Gastroesophageal sphincter (tissue), 4 donors: ENCODE results near the gene HEPH. TPM values are rescaled to one million over a fixed set of nuclear protein-coding genes. Genes with fewer than 3 reads are reported as not detected.
A peak's percentile ranks its signal among the peaks of the same experiment; 100 is the strongest.

Experiments
- ATAC-seq: fragments of 150-250 bp; one replicate; pipeline ENCODE4 v1.9.1; 2016; ENCODE audit warnings: mild to moderate bottlenecking, moderate library complexity
- H3K27ac ChIP-seq, 4 donors: fragments of 200-600 bp; sonication (generic) in 3 of 4; 1 replicate in 3 of 4; 2 replicates in 1 of 4; pipeline ENCODE4 v1.5.1; 2016 to 2019
- H3K27me3 ChIP-seq: fragments of 200-600 bp; sonication (generic); one replicate; pipeline ENCODE4 v1.5.1; 2019
- H3K36me3 ChIP-seq, 2 donors: fragments of 200-600 bp; sonication (generic); one replicate each; pipeline ENCODE4 v1.5.1; 2019; ENCODE audit warnings: control low read depth in 1 of 2
- H3K4me1 ChIP-seq, 3 donors: fragments of 200-600 bp; sonication (generic); 1 replicate in 2 of 3; 2 replicates in 1 of 3; pipeline ENCODE4 v1.5.1; 2016 to 2019; ENCODE audit warnings: control low read depth in 2 of 3
- H3K4me3 ChIP-seq, 2 donors: fragments of 200-600 bp; sonication (generic); one replicate each; pipeline ENCODE4 v1.5.1; 2019; ENCODE audit warnings: mild to moderate bottlenecking in 1 of 2, moderate library complexity in 1 of 2
- H3K9me3 ChIP-seq, 3 donors: fragments of 200-600 bp; sonication (generic); one replicate each; pipeline ENCODE4 v1.5.1; 2017 to 2019; ENCODE audit warnings: control low read depth in 2 of 3
- CTCF ChIP-seq, 4 experiments: fragments of 200-600 bp in 2 of 4; fragments of 450-650 bp in 2 of 4; sonication (generic) in 1 of 4; IDR thresholded peaks; one replicate each; pipeline ENCODE4 v1.5.1; 2017 to 2019; ENCODE audit warnings: antibody characterized with exemption in 4 of 4, mild to moderate bottlenecking in 2 of 4, moderate library complexity in 2 of 4
- EP300 ChIP-seq: sonication (generic); formaldehyde crosslinking; IDR thresholded peaks from one replicate; pipeline ENCODE4 v1.6.1; 2017; ENCODE audit warnings: antibody characterized with exemption, mild to moderate bottlenecking
- POLR2A ChIP-seq, 2 donors: fragments of 450-650 bp; IDR thresholded peaks; one replicate each; pipeline ENCODE4 v1.6.1; 2017; ENCODE audit warnings: antibody characterized with exemption in 2 of 2, mild to moderate bottlenecking in 2 of 2, moderate library complexity in 1 of 2
- POLR2AphosphoS5 ChIP-seq: sonication (generic); formaldehyde crosslinking; IDR thresholded peaks from one replicate; pipeline ENCODE4 v1.6.1; 2017; ENCODE audit warnings: antibody characterized with exemption
- WGBS, 2 donors: methylation state at CpG; one replicate each; pipeline ENCODE4 v1.1.5; 2018; ENCODE audit warnings: low coverage in 1 of 2; 5-methylcytosine and 5-hydroxymethylcytosine counted together
- total RNA-seq, 4 donors: library from RNA; depleted of rRNA; stranded (reverse); fragments of >200 nt; gene quantifications; one replicate each; pipeline ENCODE4 v1.1.0, GENCODE V29; 2016

Gene HEPH
- total RNA-seq, 4 donors from 2014 or later, result 60.5 to 110 (median 79.3) TPM

DNA sequence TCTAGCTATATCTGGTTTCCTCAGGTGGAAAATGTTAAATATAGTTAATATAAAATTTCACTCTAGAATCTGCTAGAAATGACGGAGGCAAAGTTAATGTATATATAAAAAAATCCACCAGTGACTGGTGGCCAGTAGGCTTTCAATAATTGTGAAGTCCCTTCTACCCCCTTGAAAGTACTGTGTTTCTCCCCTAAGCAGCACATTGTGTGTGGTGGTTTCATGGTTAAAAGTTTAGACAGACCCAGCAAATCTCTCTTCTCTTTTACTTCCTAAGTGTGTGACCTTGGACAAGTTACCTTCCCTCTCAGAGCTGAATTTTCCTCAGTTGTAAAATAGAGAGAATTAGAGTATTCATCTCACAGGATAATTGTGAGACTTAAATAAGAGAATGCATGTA lies 600 bp upstream of the HEPH start:
- H3K27ac ChIP-seq, result peak overlapping the region in 2 of 4 donors; percentile 72 to 74
- no peaks in the 10 kb centered on the region for H3K27me3 ChIP-seq
- no peak for TF ChIP-seq POLR2A (IDR thresholded peaks at IDR 0.05)
- TF ChIP-seq POLR2AphosphoS5, result no peak
- TF ChIP-seq CTCF (IDR thresholded peaks at IDR 0.05), result no peak
- TF ChIP-seq EP300, result no peak
- H3K4me3 ChIP-seq, result peak overlapping the region in 1 of 2 donors; percentile 51
- no peaks in the 10 kb centered on the region for H3K36me3 ChIP-seq
- peaks cover 0 to 11% (median 0%) of the 10 kb centered on the region in 3 donors for H3K4me1 ChIP-seq
- no peak for ATAC-seq
- WGBS, 2 donors, result 56 to 67% methylated on average over 1 of the region's 1 CpG
- no peaks in the 10 kb centered on the region for H3K9me3 ChIP-seq

DNA sequence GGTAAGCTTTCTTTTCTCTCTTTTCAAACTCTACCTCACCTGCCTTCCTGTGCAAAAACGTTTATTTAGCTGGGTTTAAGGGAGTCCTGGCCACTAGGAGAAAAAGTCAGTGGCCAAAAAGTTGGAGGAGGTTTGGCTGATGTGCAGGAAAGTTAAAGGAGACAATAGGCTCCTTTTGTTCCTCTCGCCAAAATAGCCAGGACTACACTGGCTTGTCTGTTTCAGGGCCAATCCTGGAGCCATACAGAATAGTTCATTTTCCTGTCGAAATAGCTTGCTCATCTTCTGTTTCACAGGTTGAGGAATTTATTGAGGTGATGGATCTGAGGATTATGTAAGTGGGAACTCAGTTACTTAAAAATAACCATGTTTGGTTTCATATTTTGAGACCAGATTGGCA lies 423 bp downstream of the HEPH start:
- no peak for ATAC-seq
- WGBS, 2 donors, result 0% methylated on average over 1 to 2 of the region's 3 CpGs
- Histone ChIP-seq H3K27me3 (no peaks in the 10 kb centered on the region), H3K4me3 (peak overlapping the region; percentile 51 to 59), H3K36me3 (no peaks in the 10 kb centered on the region), H3K9me3 (no peaks in the 10 kb centered on the region), H3K4me1 (peaks cover 0 to 11% (median 0%) of the 10 kb centered on the region in 3 donors), H3K27ac (peak overlapping the region; percentile 23 to 74 (median 54))
- TF ChIP-seq POLR2AphosphoS5, result no peak
- no peak for TF ChIP-seq CTCF (IDR thresholded peaks at IDR 0.05)
- TF ChIP-seq EP300, result no peak
- no peak for TF ChIP-seq POLR2A (IDR thresholded peaks at IDR 0.05)

DNA sequence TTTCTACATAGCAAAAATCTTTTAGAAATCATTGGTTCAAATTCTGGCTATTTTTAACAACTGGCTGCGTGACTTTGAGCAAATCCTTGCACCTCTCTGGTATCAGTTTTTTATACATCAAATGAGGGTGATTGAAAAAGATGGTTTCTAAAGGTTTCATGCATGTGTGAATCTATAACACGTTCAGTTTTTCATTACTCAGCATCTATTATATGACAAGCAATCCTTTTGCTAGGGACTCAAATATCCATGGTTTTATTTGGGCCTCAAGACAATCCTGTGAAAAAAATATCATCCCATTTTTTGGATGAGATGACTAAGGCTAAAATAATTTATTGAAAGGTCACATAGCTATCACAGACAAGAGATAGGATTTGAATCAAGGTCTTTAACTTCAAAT lies 884 bp downstream of the HEPH start:
- TF ChIP-seq POLR2A (IDR thresholded peaks at IDR 0.05) (no peak), POLR2AphosphoS5 (no peak), EP300 (no peak), CTCF (IDR thresholded peaks at IDR 0.05) (no peak)
- no peaks in the 10 kb centered on the region for H3K36me3 ChIP-seq
- WGBS, 2 donors, result 12 to 13% methylated on average over 2 of the region's 2 CpGs

DNA sequence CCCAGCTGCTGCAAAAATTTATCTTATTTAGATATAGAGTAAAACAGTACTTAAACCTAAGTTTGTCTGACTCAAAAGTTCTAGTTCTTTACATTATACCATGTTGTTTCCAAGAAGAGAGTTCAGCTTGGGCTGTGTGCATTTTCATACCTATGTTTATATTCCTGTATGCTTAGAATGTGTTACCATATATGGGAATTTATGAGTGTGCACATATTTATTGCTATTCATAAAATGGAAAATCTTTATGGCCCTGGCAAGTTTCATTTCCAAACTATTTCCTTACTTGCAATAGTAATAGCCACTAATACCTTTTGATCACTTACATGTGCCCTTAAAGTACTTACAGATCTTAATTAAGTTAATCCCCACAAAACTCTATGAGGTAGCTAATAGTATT lies 2.6 kb downstream of the HEPH start:
- Histone ChIP-seq H3K4me1 (peaks cover 0 to 18% (median 0%) of the 10 kb centered on the region in 3 donors), H3K27me3 (no peaks in the 10 kb centered on the region), H3K27ac (peak overlapping the region in 3 of 4 donors; percentile 19 to 74 (median 47)), H3K36me3 (no peaks in the 10 kb centered on the region), H3K9me3 (no peaks in the 10 kb centered on the region), H3K4me3 (no peak overlapping the region)
- TF ChIP-seq CTCF (IDR thresholded peaks at IDR 0.05), result no peak
- TF ChIP-seq EP300, result no peak
- no peak for TF ChIP-seq POLR2A (IDR thresholded peaks at IDR 0.05)
- TF ChIP-seq POLR2AphosphoS5, result no peak
- no peak for ATAC-seq

More for the DNA sequence above, 884 bp downstream of the HEPH start:
- no peak for ATAC-seq
- Histone ChIP-seq H3K27me3 (no peaks in the 10 kb centered on the region), H3K4me1 (peaks cover 0 to 11% (median 0%) of the 10 kb centered on the region in 3 donors), H3K27ac (peak overlapping the region; percentile 23 to 74 (median 54)), H3K4me3 (peak overlapping the region; percentile 51 to 59), H3K9me3 (no peaks in the 10 kb centered on the region)

DNA sequence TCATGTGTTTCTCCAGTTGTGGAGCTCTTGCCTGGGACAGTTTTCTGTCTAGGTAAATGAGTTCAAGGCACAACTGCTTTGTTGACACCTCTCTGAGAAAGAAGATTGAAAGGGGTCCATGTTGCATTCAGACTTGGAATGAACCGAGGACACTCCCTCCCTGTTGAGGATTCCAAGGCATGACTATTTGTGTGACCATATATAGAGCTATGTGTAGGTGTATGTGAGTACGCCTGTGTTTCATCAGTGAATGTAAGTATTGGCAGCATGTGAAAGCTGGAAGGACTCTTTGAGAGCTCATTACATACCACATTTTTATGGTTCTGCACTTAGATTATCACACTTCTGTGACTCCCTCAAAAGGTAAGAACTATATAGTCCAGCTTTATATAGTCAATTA lies 3.4 kb downstream of the HEPH start:
- ATAC-seq, result no peak
- Histone ChIP-seq H3K4me1 (peaks cover 0 to 18% (median 0%) of the 10 kb centered on the region in 3 donors), H3K27ac (peak overlapping the region in 3 of 4 donors; percentile 19 to 74 (median 47)), H3K36me3 (peaks cover 0 to under 1% of the 10 kb centered on the region in 2 donors), H3K4me3 (no peak overlapping the region), H3K27me3 (no peaks in the 10 kb centered on the region), H3K9me3 (no peaks in the 10 kb centered on the region)
- WGBS, 2 donors, result 33% methylated on average over 1 of the region's 2 CpGs; no CpG with 5 or more reads in 1 of the 2 donors
- TF ChIP-seq POLR2A (IDR thresholded peaks at IDR 0.05) (no peak), POLR2AphosphoS5 (no peak), CTCF (IDR thresholded peaks at IDR 0.05) (no peak), EP300 (no peak)
